AG04450 (cell line): ENCODE results near the gene WDFY3. TPM values are rescaled to one million over a fixed set of nuclear protein-coding genes. Genes with fewer than 3 reads are reported as not detected.

Experiments used
- CTCF ChIA-PET: fragments of 300-600, 350-600 bp; formaldehyde crosslinking; extraction: SDS; loops from one replicate; lab custom pipeline; 2022; ENCODE audit warnings: antibody characterized with exemption, inconsistent platforms; lab: Charles Lee
- POLR2A ChIA-PET: fragments of 350-600 bp; formaldehyde crosslinking; extraction: SDS; loops from one replicate; lab custom pipeline; 2021; ENCODE audit warnings: antibody characterized with exemption, inconsistent platforms; lab: Yijun Ruan, JAX
- DNase-seq: peaks from one replicate; pipeline ENCODE4 v3.0.0-alpha.2; 2011; ENCODE audit warnings: low read depth, low spot score
- H3K27ac ChIP-seq: one replicate; pipeline ENCODE4 v1.5.1; 2012; ENCODE audit warnings: low read depth, low read length, control low read depth
- H3K27me3 ChIP-seq: one replicate; pipeline ENCODE4 v1.6.0; 2012; ENCODE audit warnings: low read length; ENCODE audit not compliant: control insufficient read depth, insufficient read depth
- H3K4me3 ChIP-seq: 2 replicates; pipeline ENCODE4 v1.5.1; 2011; ENCODE audit warnings: mild to moderate bottlenecking, low read depth, low read length, control low read depth
- H3K9me3 ChIP-seq: 2 replicates; pipeline ENCODE4 v1.5.1; 2012; ENCODE audit warnings: low read length; ENCODE audit not compliant: control insufficient read depth, insufficient read depth
- CTCF ChIP-seq: IDR thresholded peaks from 2 replicates; pipeline ENCODE4 v1.5.1; 2011; ENCODE audit warnings: low read depth, low read length, control low read depth, inconsistent platforms
- polyA plus RNA-seq: library from polyadenylated mRNA; depleted of rRNA; stranded (reverse); fragments of >200 nt; gene quantifications from 2 replicates; pipeline ENCODE4 v1.2.3, GENCODE V29; 2011

The WDFY3 gene
- polyA plus RNA-seq, 1 experiment, result 31.5 TPM

- ChIA-PET CTCF (no interaction called here), POLR2A (no interaction called here)
- no peak for DNase-seq
- TF ChIP-seq CTCF, result no peak
- Histone ChIP-seq H3K9me3 (no peaks in the 10 kb centered on the region), H3K4me3 (no peak overlapping the region), H3K27me3 (no peaks in the 10 kb centered on the region), H3K27ac (no peak overlapping the region)
These were observed 78.7 kb downstream of the WDFY3 start for GRCh38 chr4:84887824-84888223.

- Histone ChIP-seq H3K4me3 (no peak overlapping the region), H3K9me3 (no peaks in the 10 kb centered on the region), H3K27me3 (no peaks in the 10 kb centered on the region), H3K27ac (no peak overlapping the region)
- no peak for DNase-seq
- POLR2A ChIA-PET, result interaction anchor here (2.0 kb wide), 1 partner anchor 87 kb away, joined by 7 read pairs; the partner anchor contains the start of gene WDFY3
- TF ChIP-seq CTCF, result no peak
- CTCF ChIA-PET, result no interaction called here
These were observed 86.8 kb downstream of the WDFY3 start for GRCh38 chr4:84879651-84880200.

- no peak for DNase-seq
- Histone ChIP-seq H3K9me3 (no peaks in the 10 kb centered on the region), H3K4me3 (no peak overlapping the region), H3K27ac (no peak overlapping the region), H3K27me3 (no peaks in the 10 kb centered on the region)
- ChIA-PET POLR2A (interaction anchor here (0.8 to 2.0 kb wide), 2 partner anchors 60 to 88 kb away, joined by 3 to 7 read pairs; partner anchors contain the start of gene WDFY3), CTCF (no interaction called here)
- TF ChIP-seq CTCF, result no peak
These were observed 87.9 kb downstream of the WDFY3 start for GRCh38 chr4:84878546-84878945.

- TF ChIP-seq CTCF, result no peak
- CTCF ChIA-PET, result no interaction called here
- peak; percentile 49 for DNase-seq
- Histone ChIP-seq H3K27ac (no peak overlapping the region), H3K9me3 (no peaks in the 10 kb centered on the region), H3K27me3 (no peaks in the 10 kb centered on the region), H3K4me3 (no peak overlapping the region)
- POLR2A ChIA-PET, result interaction anchor here (0.8 to 2.0 kb wide), 2 partner anchors 60 to 89 kb away, joined by 3 to 7 read pairs; partner anchors contain the start of gene WDFY3
These were observed 88.4 kb downstream of the WDFY3 start for GRCh38 chr4:84878090-84878489.

- no peak for DNase-seq
- ChIA-PET CTCF (no interaction called here), POLR2A (interaction anchor here (0.8 kb wide), 1 partner anchor 61 kb away, joined by 3 read pairs; no protein-coding TSS in a partner anchor)
- Histone ChIP-seq H3K9me3 (no peaks in the 10 kb centered on the region), H3K27ac (no peak overlapping the region), H3K4me3 (no peak overlapping the region), H3K27me3 (no peaks in the 10 kb centered on the region)
- TF ChIP-seq CTCF, result no peak
These were observed 89.2 kb downstream of the WDFY3 start for GRCh38 chr4:84877051-84877833.
